ENCODE data around the gene OXT.
A peak's percentile ranks its signal among the peaks of the same experiment; 100 is the strongest.

- TF ChIP-seq EZH2 (IDR thresholded peaks at IDR 0.05; ENCODE audit: borderline replicate concordance, low read depth, low read length, severe bottlenecking) = peak; percentile 57
- no peak for TF ChIP-seq CTCF (IDR thresholded peaks at IDR 0.05; ENCODE audit: extremely low read depth in 1 of 2, insufficient read depth in 1 of 2, low read depth in 1 of 2, low read length in 2 of 2)
- TF ChIP-seq POLR2A (IDR thresholded peaks at IDR 0.05; ENCODE audit: low read depth, low read length) = no peak
- TF ChIP-seq POLR2AphosphoS5 (IDR thresholded peaks at IDR 0.05; ENCODE audit: insufficient read depth, low read depth, low read length) = no peak
- TF ChIP-seq MAX (IDR thresholded peaks at IDR 0.05; ENCODE audit: insufficient read depth, insufficient read length) = peak; percentile 41
- no peak for TF ChIP-seq GATA2 (IDR thresholded peaks at IDR 0.05; ENCODE audit: insufficient read depth, insufficient read length, low read depth, low read length)
- TF ChIP-seq JUN (IDR thresholded peaks at IDR 0.05; ENCODE audit: borderline replicate concordance, insufficient read depth, insufficient read length, low read depth) = no peak
- no peak for TF ChIP-seq MYC (IDR thresholded peaks at IDR 0.05; ENCODE audit: low read depth, low read length)
Observed at GRCh38 chr20:3071610-3072529, at the start of gene OXT.

Data from endothelial cell of umbilical vein (primary cell).